BJ (cell line): ENCODE measurements around the gene FYB1. TPM values are rescaled to one million over a fixed set of nuclear protein-coding genes. Genes with fewer than 3 reads are reported as not detected.

Experiments
- CTCF ChIA-PET: fragments of 350-600 bp; formaldehyde crosslinking; extraction: SDS; loops from one replicate; lab custom pipeline; 2021; ENCODE audit warnings: antibody characterized with exemption, inconsistent platforms; lab: Yijun Ruan, JAX
- POLR2A ChIA-PET: fragments of 300-600 bp; sonication (Branson Sonifier 250); formaldehyde crosslinking; extraction: SDS; loops from one replicate; lab custom pipeline; 2021; ENCODE audit warnings: antibody characterized with exemption; lab: Charles Lee
- DNase-seq: peaks from one replicate; pipeline ENCODE4 v3.0.0-alpha.2; 2011; ENCODE audit warnings: low read depth
- H3K27me3 ChIP-seq: 2 replicates; pipeline ENCODE4 v1.6.0; 2011; ENCODE audit warnings: low read length; ENCODE audit not compliant: control insufficient read depth, insufficient read depth
- H3K36me3 ChIP-seq: 2 replicates; pipeline ENCODE4 v1.5.1; 2011; ENCODE audit warnings: low read length; ENCODE audit not compliant: control insufficient read depth, insufficient read depth
- H3K4me3 ChIP-seq: 2 replicates; pipeline ENCODE4 v1.5.1; 2011; ENCODE audit warnings: low read depth, mild to moderate bottlenecking, control low read depth, low read length
- polyA plus RNA-seq: library from polyadenylated mRNA; depleted of rRNA; stranded (reverse); fragments of >200 nt; gene quantifications from 2 replicates; pipeline ENCODE4 v1.2.3, GENCODE V29; 2011
- TF ChIP-seq, protein P1 (sequence below): IDR thresholded peaks from 2 replicates; pipeline ENCODE4 v1.5.1; 2011; ENCODE audit warnings: low read depth, mild to moderate bottlenecking, control low read depth, inconsistent platforms, low read length, moderate library complexity; ENCODE audit not compliant: insufficient read depth

Gene FYB1
- polyA plus RNA-seq, 1 experiment, result 0.09 TPM

DNA sequence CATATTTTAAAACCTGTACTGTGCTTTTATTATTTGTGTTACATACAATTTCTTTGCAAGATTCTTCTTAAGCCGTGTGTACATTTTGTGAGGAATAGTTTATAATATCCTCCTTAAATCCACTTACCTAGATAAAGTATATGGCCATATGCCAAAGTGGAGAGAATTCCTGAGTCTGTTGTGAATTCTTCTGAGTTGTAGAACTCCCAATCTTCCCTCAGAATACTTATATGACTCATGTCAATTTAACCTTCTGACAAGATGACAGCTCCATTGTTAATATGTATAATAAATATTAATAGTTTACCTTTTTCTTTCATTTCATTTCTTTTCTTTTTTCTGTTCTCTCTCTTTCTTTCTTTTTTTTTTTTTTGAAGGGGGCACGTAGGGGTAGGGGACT is 139.2 kb downstream of the FYB1 start:
- CTCF ChIA-PET, result interaction anchor here (0.6 to 3.3 kb wide), 21 partner anchors 8 to 698 kb away, joined by 3 to 22 read pairs (median 4); no protein-coding TSS in a partner anchor

GRCh38 chr5:39079147-39079546 is 140.2 kb downstream of the FYB1 start:
- POLR2A ChIA-PET, result interaction anchor here (0.6 kb wide), 1 partner anchor 62 kb away, joined by 3 read pairs; no protein-coding TSS in a partner anchor
- Histone ChIP-seq H3K27me3 (no peaks in the 10 kb centered on the region), H3K4me3 (no peak overlapping the region), H3K36me3 (no peaks in the 10 kb centered on the region)
- DNase-seq, result no peak
- CTCF ChIA-PET, result interaction anchor here (0.6 to 3.3 kb wide), 4 partner anchors 34 to 93 kb away, joined by 3 to 20 read pairs (median 3); no protein-coding TSS in a partner anchor
- TF ChIP-seq, protein P1, sequence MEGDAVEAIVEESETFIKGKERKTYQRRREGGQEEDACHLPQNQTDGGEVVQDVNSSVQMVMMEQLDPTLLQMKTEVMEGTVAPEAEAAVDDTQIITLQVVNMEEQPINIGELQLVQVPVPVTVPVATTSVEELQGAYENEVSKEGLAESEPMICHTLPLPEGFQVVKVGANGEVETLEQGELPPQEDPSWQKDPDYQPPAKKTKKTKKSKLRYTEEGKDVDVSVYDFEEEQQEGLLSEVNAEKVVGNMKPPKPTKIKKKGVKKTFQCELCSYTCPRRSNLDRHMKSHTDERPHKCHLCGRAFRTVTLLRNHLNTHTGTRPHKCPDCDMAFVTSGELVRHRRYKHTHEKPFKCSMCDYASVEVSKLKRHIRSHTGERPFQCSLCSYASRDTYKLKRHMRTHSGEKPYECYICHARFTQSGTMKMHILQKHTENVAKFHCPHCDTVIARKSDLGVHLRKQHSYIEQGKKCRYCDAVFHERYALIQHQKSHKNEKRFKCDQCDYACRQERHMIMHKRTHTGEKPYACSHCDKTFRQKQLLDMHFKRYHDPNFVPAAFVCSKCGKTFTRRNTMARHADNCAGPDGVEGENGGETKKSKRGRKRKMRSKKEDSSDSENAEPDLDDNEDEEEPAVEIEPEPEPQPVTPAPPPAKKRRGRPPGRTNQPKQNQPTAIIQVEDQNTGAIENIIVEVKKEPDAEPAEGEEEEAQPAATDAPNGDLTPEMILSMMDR, result no peak

More for the DNA sequence above, 139.2 kb downstream of the FYB1 start:
- H3K36me3 ChIP-seq, result no peaks in the 10 kb centered on the region
- TF ChIP-seq, protein P1, result no peak
- DNase-seq, result no peak
- H3K4me3 ChIP-seq, result no peak overlapping the region
- POLR2A ChIA-PET, result interaction anchor here (0.6 kb wide), 1 partner anchor 10 kb away, joined by 4 read pairs; no protein-coding TSS in a partner anchor
- H3K27me3 ChIP-seq, result no peaks in the 10 kb centered on the region

DNA sequence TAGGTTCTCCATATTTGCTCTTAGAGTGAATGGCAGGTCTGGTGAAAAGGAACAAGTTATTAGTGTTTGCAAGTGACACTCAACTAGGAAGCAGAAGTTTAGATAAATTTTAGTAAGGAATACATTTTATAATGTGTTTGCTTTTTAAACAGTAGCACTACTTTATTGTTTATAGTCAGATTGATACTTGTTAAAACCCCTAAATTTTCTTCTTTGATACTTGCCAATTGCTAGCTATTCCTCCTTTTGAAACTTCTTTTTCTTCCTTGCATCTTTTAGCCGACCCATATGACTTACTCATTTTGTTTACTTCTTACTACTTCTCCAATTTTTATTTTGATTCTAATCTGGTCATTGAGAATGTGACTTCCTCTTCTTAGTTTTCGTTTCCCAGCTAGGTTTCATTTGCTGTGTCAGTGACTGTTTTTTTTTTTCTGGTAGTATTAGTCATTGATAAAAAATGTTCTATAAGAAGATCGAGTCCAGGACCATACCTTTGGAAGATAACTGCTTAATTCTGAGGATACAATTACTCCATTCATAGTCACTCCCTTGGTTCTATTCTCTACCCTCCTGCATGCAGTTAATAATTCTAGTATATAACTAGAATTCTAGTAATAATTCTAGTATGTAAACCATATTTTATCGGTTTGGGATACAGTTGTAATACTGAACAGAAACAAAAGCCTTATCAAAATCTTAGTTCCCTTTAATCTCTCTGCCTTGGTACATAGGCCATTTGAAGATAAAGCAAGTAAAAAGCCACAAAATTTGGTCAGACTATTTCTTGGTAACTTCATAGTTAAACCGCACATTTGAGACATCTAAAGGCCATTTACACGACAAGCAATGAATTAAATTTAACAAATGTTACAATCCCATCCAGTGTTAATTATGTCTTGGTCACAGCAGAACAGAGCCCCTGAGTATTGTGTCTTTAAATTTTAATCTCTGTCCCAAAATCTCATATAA is 142.3 kb downstream of the FYB1 start:
- TF ChIP-seq, protein P1, result no peak
- ChIA-PET POLR2A (no interaction called here), CTCF (interaction anchor here (0.6 kb wide), 1 partner anchor 15 kb away, joined by 5 read pairs; no protein-coding TSS in a partner anchor)
- Histone ChIP-seq H3K27me3 (no peaks in the 10 kb centered on the region), H3K4me3 (no peak overlapping the region), H3K36me3 (no peaks in the 10 kb centered on the region)
- DNase-seq, result no peak

DNA sequence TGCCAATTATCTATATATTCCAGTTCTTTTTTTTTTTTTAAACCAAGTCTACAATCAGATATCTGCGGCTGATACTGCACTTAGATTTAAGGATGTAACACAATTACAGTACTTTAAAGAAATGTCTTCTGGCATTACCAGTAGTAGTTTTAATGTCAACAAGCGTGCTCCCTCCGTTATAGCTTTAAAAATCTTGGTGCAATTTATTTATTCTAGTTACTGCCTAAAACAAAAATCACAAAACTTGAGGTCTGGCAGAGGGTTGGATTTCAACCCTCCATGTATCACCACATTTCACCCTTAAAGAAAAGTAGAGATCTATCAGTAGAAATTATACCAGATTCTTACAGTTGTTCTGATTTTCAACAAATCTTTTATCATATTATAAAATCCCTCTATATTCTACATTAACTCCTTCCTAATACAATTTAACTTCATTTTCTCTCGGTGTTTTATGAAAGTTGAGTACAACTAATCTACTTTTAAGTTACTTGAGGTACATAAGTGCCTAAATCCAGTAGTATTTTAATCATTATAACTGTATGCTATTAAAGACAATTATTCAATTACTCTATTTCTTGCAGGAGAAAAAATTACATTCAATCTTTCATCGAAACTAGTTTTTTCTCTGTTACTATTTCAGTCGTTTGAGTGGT is 143.1 kb downstream of the FYB1 start:
- H3K36me3 ChIP-seq, result no peaks in the 10 kb centered on the region
- TF ChIP-seq, protein P1, result no peak
- ChIA-PET CTCF (interaction anchor here (0.6 to 1.1 kb wide), 2 partner anchors 14 to 71 kb away, joined by 4 to 5 read pairs; no protein-coding TSS in a partner anchor), POLR2A (no interaction called here)
- H3K27me3 ChIP-seq, result no peaks in the 10 kb centered on the region
- no peak overlapping the region for H3K4me3 ChIP-seq
- no peak for DNase-seq
